Effector memory CD4-positive, alpha-beta T cell (primary cell): ENCODE measurements around the gene WNT1.

ENCODE experiments used
- DNase-seq, 3 donors: peaks; one replicate each; pipeline ENCODE4 v3.0.0-alpha.2; 2020
- H3K27ac ChIP-seq: 2 replicates; pipeline ENCODE4 v1.7.0; 2013; ENCODE audit warnings: mild to moderate bottlenecking, low read length, moderate library complexity; ENCODE audit not compliant: insufficient read depth, poor library complexity, severe bottlenecking
- H3K27me3 ChIP-seq: replicated peaks from 2 replicates; pipeline ENCODE4 v1.7.0; 2013; ENCODE audit warnings: mild to moderate bottlenecking, low read length; ENCODE audit not compliant: insufficient read depth, control insufficient read depth, poor library complexity, severe bottlenecking
- H3K36me3 ChIP-seq: 2 replicates; pipeline ENCODE4 v1.7.0; 2013; ENCODE audit warnings: mild to moderate bottlenecking, low read length, moderate library complexity; ENCODE audit not compliant: control insufficient read depth, insufficient read depth
- H3K4me1 ChIP-seq: 2 replicates; pipeline ENCODE4 v1.7.0; 2013; ENCODE audit warnings: low read length, mild to moderate bottlenecking; ENCODE audit not compliant: control insufficient read depth, insufficient read depth, poor library complexity, severe bottlenecking
- H3K4me3 ChIP-seq: 2 replicates; pipeline ENCODE4 v1.7.0; 2013; ENCODE audit warnings: low read length, low read depth, mild to moderate bottlenecking; ENCODE audit not compliant: insufficient read depth, poor library complexity, severe bottlenecking
- H3K9me3 ChIP-seq: 2 replicates; pipeline ENCODE4 v1.7.0; 2013; ENCODE audit warnings: mild to moderate bottlenecking, low read length, moderate library complexity; ENCODE audit not compliant: control insufficient read depth

Gene WNT1

GRCh38 chr12:48943221-48943620, 34.9 kb upstream of the WNT1 start:
- H3K27ac ChIP-seq: no peak overlapping the region
- no peaks in the 10 kb centered on the region for H3K4me1 ChIP-seq
- H3K36me3 ChIP-seq: peaks cover 20% of the 10 kb centered on the region

GRCh38 chr12:48946205-48946604, 31.9 kb upstream of the WNT1 start:
- no peaks in the 10 kb centered on the region for H3K4me1 ChIP-seq
- no peak overlapping the region for H3K27ac ChIP-seq
- no peak for DNase-seq
- H3K27me3 ChIP-seq: no peaks in the 10 kb centered on the region
- H3K4me3 ChIP-seq: no peak overlapping the region
- H3K9me3 ChIP-seq: no peaks in the 10 kb centered on the region
- no peaks in the 10 kb centered on the region for H3K36me3 ChIP-seq

More at GRCh38 chr12:48943221-48943620, 34.9 kb upstream of the WNT1 start:
- Histone ChIP-seq H3K4me3 (no peak overlapping the region), H3K9me3 (no peaks in the 10 kb centered on the region), H3K27me3 (no peaks in the 10 kb centered on the region)
- DNase-seq: no peak

GRCh38 chr12:48946943-48947342, 31.2 kb upstream of the WNT1 start:
- no peaks in the 10 kb centered on the region for H3K4me1 ChIP-seq
- no peak for DNase-seq
- no peaks in the 10 kb centered on the region for H3K27me3 ChIP-seq
- no peaks in the 10 kb centered on the region for H3K9me3 ChIP-seq
- H3K36me3 ChIP-seq: peaks cover under 1% of the 10 kb centered on the region
- H3K27ac ChIP-seq: no peak overlapping the region
- H3K4me3 ChIP-seq: no peak overlapping the region

- no peaks in the 10 kb centered on the region for H3K4me1 ChIP-seq
- no peak overlapping the region for H3K27ac ChIP-seq
- DNase-seq: no peak
- no peak overlapping the region for H3K4me3 ChIP-seq
- no peaks in the 10 kb centered on the region for H3K27me3 ChIP-seq
- no peaks in the 10 kb centered on the region for H3K9me3 ChIP-seq
- H3K36me3 ChIP-seq: peaks cover 4% of the 10 kb centered on the region
Measured at GRCh38 chr12:48947727-48948126, 30.4 kb upstream of the WNT1 start.

- Histone ChIP-seq H3K9me3 (no peaks in the 10 kb centered on the region), H3K4me1 (peaks cover 19% of the 10 kb centered on the region), H3K27me3 (no peaks in the 10 kb centered on the region), H3K27ac (no peak overlapping the region), H3K36me3 (peaks cover 7% of the 10 kb centered on the region), H3K4me3 (no peak overlapping the region)
- DNase-seq: no peak
Measured at GRCh38 chr12:48952691-48953090, 25.4 kb upstream of the WNT1 start.

GRCh38 chr12:48954061-48954460, 24.1 kb upstream of the WNT1 start:
- H3K36me3 ChIP-seq: peaks cover 7% of the 10 kb centered on the region

GRCh38 chr12:48954841-48955501, 23.2 kb upstream of the WNT1 start:
- no peak for DNase-seq
- H3K4me3 ChIP-seq: no peak overlapping the region
- no peaks in the 10 kb centered on the region for H3K27me3 ChIP-seq
- H3K4me1 ChIP-seq: peaks cover 22% of the 10 kb centered on the region
- peaks cover 7% of the 10 kb centered on the region for H3K36me3 ChIP-seq
- H3K27ac ChIP-seq: no peak overlapping the region
- no peaks in the 10 kb centered on the region for H3K9me3 ChIP-seq

More at GRCh38 chr12:48954061-48954460, 24.1 kb upstream of the WNT1 start:
- no peaks in the 10 kb centered on the region for H3K9me3 ChIP-seq
- no peak overlapping the region for H3K27ac ChIP-seq
- DNase-seq: no peak
- no peak overlapping the region for H3K4me3 ChIP-seq
- H3K4me1 ChIP-seq: peaks cover 22% of the 10 kb centered on the region
- no peaks in the 10 kb centered on the region for H3K27me3 ChIP-seq

- peaks cover 7% of the 10 kb centered on the region for H3K36me3 ChIP-seq
- H3K27me3 ChIP-seq: no peaks in the 10 kb centered on the region
- H3K27ac ChIP-seq: peak overlapping the region; percentile 73
- peaks cover 22% of the 10 kb centered on the region for H3K4me1 ChIP-seq
- peak in 2 of 3 donors; percentile 33 to 40 for DNase-seq
- peak overlapping the region; percentile 91 for H3K4me3 ChIP-seq
- H3K9me3 ChIP-seq: no peaks in the 10 kb centered on the region
Measured at GRCh38 chr12:48956279-48957140, 21.6 kb upstream of the WNT1 start.

GRCh38 chr12:48957141-48958048, 20.7 kb upstream of the WNT1 start, which contains the start of gene ARF3:
ARF3 (minus strand) TSS chr12:48957487; CDS start chr12:48941095, 16,392 bp downstream.
- Histone ChIP-seq H3K4me3 (peak within 1 kb of the TSS; percentile 91), H3K36me3 (peaks cover 4% of the 10 kb centered on the region), H3K9me3 (no peaks in the 10 kb centered on the region), H3K27me3 (no peaks in the 10 kb centered on the region), H3K4me1 (peaks cover 22% of the 10 kb centered on the region), H3K27ac (peak within 1 kb of the TSS; percentile 73)
- peak; percentile 85 to 91 (median 89) for DNase-seq
